ENCODE results near the gene THBS4.
A peak's percentile ranks its signal among the peaks of the same experiment; 100 is the strongest.

The THBS4 gene

GRCh38 chr5:80043187-80043586, 8.0 kb downstream of the THBS4 start:
- no peak for DNase-seq

DNA sequence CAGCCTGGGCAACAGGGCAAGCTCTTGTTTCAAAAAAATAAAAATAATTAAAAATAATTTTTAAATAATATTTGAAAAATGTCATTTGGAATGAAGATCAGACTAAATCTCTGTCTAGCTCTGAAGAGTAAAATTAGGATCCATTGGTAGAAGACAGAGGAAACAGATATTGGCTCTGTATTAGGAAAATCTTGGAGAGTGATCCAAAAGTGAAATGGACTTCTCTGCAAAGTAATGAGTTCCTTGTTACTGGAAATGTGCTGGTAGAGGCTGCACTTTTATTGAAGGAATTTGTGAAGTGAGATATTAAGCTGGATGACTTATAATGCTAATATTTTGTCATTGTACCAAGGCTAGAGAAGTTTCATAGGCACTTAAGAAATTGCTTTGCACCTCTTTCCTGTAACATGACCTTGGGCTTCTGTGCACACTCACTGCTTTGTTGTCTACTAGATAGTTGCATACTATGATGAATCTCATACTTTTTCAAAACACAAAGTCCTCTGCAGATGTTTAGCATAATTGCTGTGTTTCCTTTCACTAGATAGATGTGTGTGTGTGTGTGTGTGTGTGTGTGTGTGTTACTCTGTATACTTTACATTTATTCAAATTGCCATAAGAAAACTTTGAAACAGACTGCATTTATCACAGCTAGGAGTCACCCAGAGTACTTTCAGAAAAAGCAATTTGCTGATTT, 13.1 kb downstream of the THBS4 start:
- no peak for DNase-seq

- DNase-seq = no peak
Observed at GRCh38 chr5:80052464-80052863, 17.3 kb downstream of the THBS4 start.

- no peak for DNase-seq
Observed at GRCh38 chr5:80054682-80055081, 19.5 kb downstream of the THBS4 start.

DNA sequence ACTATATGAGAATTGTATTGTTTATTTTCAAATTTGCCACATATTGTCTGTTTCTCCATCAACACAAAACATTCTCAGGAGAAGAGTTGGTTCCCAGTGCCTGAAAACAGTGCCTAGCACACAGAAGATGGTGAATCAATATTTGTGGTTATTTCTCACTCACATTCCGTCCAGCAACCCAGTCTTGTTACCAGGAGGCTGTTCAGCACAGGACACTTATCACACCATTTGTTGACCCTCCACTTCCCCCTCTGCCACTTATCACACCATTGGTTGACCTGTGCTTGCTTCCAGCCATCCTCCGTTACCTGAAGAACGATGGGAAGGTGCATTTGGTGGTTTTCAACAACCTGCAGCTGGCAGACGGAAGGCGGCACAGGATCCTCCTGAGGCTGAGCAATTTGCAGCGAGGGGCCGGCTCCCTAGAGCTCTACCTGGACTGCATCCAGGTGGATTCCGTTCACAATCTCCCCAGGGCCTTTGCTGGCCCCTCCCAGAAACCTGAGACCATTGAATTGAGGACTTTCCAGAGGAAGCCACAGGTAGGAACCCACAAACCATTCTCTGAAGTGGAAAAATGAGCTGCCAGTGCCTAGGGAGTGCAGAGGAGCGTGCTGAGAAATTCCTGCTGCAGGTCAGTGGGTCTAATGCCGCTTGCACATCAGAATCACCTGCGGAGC, 20.5 kb downstream of the THBS4 start:
- DNase-seq = no peak

DNA sequence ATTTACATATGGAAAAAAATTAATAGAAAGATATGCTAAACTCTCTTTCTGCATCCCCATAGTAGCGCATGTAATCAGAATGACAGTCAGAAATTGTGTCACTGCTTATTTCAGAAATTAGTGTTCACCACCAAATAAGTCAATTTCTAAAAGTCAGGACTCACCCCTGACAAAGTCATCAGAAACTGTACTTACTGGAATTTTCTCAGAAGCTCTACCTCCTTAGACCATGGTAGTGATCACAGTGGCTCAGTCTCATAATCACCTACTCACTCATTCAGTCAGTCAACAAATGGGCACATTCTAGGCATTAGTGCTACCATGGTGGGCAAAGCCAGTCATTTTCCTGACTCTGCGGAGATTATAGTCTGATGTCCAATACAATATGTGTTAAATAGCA, 22.0 kb downstream of the THBS4 start:
- DNase-seq = no peak

- no peak for DNase-seq
Observed at GRCh38 chr5:80057921-80058320, 22.8 kb downstream of the THBS4 start.

DNA sequence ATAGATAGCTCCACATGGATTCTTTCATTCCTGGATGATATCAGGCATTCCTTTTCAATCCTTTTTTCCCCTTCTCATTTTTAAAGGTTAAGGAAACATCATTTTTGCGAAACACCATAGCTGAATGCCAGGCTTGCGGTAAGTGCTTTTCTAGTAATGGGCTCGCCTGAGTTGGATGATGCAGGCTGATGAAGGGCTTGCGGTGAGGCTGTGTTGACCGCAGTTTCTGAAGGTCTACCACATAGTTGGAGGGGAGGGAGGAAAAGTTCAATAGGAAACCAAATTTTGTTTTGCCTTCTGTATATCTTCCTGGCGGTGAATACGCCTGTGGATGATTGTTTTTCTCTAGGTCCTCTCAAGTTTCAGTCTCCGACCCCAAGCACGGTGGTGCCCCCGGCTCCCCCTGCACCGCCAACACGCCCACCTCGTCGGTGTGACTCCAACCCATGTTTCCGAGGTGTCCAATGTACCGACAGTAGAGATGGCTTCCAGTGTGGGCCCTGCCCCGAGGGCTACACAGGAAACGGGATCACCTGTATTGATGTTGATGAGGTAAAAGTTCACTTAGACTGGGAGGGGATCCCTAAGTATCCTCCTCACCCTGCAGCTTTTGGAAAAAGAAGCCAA, 24.3 kb downstream of the THBS4 start:
- DNase-seq = no peak

GRCh38 chr5:80060966-80061365, 25.8 kb downstream of the THBS4 start:
- DNase-seq = no peak

- no peak for DNase-seq
Observed at GRCh38 chr5:80061547-80061946, 26.4 kb downstream of the THBS4 start.

GRCh38 chr5:80064124-80064523, 29.0 kb downstream of the THBS4 start:
- no peak for DNase-seq

- no peak for DNase-seq
Observed at GRCh38 chr5:80067016-80067415, 31.9 kb downstream of the THBS4 start.

- DNase-seq = no peak
Observed at GRCh38 chr5:80067531-80068245, 32.5 kb downstream of the THBS4 start.

- no peak for DNase-seq
Observed at GRCh38 chr5:80068246-80068636, 33.1 kb downstream of the THBS4 start.

DNA sequence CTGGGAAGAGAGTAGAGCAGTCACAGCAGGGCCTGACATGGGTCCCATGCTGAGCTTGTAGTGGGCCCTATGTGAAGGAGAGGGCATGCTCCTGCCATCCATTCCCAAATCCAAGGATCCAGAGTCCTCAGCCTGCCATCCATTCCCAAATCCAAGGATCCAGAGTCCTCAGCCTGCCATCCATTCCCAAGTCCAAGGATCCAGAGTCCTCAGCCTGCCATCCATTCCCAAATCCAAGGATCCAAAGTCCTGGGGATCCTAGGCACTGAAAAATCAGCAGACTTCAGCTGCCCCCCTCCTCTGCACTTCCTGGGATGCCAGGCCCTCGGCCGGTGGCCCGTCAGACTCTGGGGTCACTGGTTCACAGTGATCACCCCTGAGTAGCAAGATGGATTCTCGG, 33.6 kb downstream of the THBS4 start:
- no peak for DNase-seq

GRCh38 chr5:80069251-80069800, 34.2 kb downstream of the THBS4 start:
- DNase-seq = no peak

GRCh38 chr5:80069918-80070318, 34.8 kb downstream of the THBS4 start:
- peak in 13 of 51 donors; percentile 5 to 48 (median 22) for DNase-seq

GRCh38 chr5:80070338-80071056, 35.3 kb downstream of the THBS4 start:
- DNase-seq = no peak

DNA sequence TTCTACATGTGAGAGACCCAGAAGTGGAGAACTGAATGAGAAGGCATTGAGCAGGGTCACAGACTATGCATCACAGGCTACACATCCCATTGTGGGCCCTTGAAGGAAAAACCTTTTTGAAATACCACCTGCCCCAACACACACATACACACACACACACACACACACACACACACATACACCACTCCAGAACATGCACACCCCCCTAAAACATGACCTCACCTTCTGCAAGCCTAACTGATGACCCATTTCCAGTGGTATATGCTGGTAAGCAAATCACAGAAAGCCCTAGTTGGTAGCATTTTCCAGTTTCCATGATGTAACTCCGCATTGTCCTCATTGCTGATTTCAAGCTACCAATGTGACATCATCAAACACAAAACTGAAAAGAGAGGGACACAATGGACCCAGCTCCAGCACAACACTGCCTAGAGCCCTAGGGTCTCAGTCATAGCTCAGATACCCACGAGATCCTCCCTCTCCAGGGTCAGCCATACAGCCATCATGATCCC, 36.4 kb downstream of the THBS4 start:
- no peak for DNase-seq

- peak in 1 of 51 donors; percentile 38 for DNase-seq
Observed at GRCh38 chr5:80072103-80073073, 37.2 kb downstream of the THBS4 start.

All from hypothalamus (tissue), 51 donors.